Forelimb muscle (tissue), 1 donor: Measurements from ENCODE around the gene PGAM2. TPM values are rescaled to one million over a fixed set of nuclear protein-coding genes. Genes with fewer than 3 reads are reported as not detected.

ENCODE experiments used
- DNase-seq: peaks from one replicate; pipeline ENCODE4 v3.0.0-alpha.2; 2013; ENCODE audit warnings: low read depth
- polyA plus RNA-seq: library from polyadenylated mRNA; unstranded; fragments of 120-200 nt; gene quantifications from one replicate; pipeline ENCODE4 v1.2.1, GENCODE V29; 2013; ENCODE audit not compliant: insufficient read length

Gene PGAM2
- polyA plus RNA-seq, 1 donor = 366 TPM

GRCh38 chr7:44067064-44067951, 1.9 kb upstream of the PGAM2 start:
- no peak for DNase-seq

GRCh38 chr7:44066494-44067063, 1.2 kb upstream of the PGAM2 start:
- DNase-seq = no peak

DNA sequence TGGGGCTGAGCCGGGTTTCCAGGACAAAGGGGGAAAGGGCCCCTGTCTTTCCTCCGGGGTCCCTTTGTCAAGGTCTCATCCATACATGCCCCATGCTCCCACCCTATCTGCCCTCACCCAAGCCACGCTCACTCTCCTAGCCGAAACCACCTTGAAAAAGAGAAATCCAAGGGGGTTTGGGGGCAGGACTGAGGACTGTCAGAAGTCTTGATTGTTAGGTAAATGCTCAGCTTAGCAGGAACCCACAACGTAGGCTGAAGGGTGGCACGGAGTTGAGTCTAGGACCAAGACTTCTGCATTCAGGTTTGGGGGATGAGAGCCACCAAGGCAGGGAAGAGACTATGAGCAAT, 719 bp upstream of the PGAM2 start:
- DNase-seq = no peak

DNA sequence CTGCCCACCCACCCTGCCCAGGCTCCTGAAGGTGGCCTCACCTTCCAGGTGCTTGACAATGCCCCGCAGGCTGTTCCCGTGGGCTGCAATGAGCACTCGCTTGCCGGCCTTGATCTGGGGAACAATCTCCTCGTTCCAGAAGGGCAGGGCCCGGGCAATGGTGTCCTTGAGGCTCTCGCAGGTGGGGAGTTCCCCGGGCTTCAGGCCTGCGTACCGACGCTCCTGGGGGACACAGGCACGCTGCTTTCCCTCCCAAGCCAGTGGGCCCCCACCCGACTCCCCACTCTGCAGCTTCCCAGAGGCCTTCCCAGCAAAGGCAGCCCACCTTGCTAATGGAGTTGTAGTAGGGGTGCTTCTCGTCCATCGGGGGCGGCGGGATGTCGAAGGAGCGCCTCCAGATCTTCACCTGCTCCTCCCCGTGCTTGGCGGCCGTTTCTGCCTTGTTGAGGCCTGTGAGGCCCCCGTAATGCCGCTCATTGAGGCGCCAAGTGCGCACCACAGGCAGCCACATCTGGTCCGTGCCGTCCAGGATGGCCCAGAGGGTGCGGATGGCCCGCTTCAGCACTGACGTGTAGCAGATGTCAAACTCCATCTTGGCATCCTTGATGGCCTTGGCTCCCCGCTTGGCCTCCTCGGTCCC, 456 bp downstream of the PGAM2 start:
- DNase-seq = no peak

DNA sequence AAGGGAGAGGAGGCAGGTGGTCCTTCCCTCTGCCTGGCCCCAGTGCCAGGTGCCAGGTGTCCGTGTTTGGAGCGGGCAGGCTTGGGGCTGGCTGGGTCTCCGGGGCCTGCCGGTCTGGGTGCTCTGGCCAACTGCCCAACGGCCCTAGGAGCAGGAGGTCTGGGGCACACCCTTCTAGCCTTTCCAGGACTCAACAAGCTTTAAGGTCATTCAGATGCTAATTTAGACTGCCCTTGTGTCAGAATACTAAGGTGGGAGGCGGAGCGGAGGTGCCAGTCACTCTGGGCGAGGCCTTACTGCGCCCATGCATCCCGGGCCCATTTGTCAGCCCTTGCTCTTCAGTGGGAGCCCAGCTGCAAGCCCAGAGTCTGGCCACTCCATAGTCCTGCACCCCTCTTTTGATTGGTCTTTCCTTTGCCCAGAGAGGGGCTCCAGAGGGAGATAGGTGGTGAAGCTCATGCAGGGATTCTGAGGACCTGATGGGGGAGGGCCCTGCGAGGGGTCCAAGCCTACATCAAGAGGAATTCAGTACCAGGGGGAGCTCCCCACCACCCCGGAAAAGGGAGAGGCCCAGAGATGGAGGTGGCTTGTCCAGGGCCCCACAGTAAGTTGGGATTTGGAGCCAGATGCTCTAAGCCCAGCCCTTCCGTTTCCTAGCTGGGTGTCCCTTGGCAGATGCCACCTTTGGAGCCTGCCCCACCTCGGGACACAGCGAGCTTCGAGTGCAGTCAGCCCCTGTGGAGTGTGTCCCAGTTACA, 1.3 kb downstream of the PGAM2 start:
- DNase-seq = no peak

DNA sequence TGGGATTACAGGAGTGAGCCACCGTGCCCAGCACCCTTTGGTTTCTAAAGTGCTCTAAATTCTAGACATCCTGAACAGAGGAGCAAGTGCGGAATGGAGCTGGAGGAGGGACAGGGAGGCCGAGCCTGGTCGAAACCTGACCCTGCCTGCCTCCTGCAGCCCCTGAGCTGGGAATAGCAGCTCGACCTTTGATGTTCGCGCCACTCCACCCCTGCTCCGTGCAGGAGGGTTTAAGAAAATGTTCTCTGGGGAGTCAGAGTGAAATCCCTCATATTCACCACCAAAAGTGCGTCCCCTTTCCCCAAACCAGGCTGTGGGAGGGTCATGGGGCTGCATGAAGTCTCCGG, 1.8 kb downstream of the PGAM2 start:
- no peak for DNase-seq

DNA sequence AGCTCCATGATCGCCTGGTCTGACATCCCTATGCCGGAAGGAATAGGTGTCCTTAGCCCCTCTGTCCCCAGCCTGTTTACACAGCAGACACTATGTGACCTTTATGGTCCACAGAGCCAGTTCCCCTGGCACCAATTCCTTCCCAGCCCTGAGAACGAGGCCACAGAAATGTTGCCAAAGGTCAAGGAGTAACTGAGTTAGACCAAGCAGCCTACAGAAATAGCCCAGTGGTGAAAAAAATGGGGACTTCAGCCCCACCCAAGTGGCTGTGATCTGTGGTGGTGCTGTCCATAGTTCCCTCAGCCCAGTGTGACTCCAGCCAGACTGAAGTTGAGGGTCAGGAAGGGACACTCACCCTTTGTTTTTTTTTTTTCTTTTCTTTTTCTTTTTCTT, 2.5 kb downstream of the PGAM2 start:
- no peak for DNase-seq

DNA sequence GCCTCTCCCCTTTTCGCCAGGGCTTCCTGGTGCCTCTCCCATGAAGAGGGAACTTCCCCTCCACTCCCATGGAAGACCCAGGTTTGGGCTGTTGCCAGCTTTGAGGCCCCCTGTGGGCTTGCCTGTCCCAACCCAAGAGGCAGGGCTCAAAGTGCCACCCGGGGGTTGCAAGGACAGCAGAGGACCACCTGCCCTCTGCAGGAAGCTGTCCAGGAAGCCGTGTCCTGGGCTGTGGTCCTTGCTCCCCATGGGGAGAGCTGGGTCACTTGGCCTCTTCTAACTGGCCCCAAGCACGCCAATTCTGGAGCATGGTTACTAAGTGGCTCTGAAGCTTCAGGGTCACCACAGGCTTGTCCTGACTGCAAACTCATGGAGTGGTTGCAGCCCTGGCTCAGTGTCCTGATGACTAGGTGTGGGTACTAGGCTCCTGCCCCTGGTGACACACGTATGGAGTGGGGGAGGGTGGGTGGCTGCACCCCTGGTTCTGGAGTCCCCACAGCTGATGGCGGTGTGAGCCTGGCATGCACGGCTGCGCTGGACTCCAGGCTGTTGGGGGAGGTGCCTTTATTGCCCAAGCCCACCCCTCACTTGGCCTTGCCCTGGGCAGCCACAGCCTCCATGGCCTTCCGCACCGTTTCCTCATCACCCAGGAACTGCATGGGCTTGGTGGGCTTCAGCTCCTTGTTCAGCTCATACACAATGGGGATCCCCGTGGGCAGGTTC, 3.0 kb downstream of the PGAM2 start:
- no peak for DNase-seq

DNA sequence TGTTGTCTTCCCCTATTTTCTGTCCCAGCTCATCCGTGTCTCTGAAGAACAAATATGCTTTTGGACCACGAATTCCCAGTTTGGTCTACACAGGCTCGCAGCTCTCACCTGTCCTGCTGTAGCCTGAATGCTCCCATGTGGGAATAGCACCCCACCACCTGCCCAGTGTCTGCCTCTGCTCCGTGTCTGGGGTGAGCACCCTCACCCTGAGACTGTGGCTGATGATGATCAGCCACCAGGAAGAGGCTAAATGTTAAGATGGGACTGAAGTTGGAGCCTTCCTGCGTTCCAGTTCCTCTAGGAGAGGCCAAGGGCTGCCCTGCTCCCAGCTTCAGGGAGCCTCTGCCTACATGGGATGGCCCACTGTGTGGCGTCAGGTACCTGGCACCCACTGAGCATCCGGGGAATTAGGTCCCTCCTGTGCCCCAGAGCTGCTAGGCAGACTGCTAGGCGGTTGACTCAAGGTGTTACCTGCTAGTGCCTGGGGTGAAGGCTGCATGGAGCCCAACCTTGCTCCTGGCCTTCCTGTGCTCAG, 3.7 kb downstream of the PGAM2 start:
- DNase-seq = no peak

DNA sequence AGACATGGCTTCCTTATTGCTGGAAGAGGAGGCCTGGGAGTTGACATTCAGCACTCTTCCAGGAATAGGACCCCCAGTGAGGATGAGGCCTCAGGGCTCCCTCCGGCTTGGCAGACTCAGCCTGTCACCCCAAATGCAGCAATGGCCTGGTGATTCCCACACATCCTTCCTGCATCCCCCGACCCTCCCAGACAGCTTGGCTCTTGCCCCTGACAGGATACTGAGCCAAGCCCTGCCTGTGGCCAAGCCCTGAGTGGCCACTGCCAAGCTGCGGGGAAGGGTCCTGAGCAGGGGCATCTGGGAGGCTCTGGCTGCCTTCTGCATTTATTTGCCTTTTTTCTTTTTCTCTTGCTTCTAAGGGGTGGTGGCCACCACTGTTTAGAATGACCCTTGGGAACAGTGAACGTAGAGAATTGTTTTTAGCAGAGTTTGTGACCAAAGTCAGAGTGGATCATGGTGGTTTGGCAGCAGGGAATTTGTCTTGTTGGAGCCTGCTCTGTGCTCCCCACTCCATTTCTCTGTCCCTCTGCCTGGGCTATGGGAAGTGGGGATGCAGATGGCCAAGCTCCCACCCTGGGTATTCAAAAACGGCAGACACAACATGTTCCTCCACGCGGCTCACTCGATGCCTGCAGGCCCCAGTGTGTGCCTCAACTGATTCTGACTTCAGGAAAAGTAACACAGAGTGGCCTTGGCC, 4.3 kb downstream of the PGAM2 start:
- DNase-seq = no peak

DNA sequence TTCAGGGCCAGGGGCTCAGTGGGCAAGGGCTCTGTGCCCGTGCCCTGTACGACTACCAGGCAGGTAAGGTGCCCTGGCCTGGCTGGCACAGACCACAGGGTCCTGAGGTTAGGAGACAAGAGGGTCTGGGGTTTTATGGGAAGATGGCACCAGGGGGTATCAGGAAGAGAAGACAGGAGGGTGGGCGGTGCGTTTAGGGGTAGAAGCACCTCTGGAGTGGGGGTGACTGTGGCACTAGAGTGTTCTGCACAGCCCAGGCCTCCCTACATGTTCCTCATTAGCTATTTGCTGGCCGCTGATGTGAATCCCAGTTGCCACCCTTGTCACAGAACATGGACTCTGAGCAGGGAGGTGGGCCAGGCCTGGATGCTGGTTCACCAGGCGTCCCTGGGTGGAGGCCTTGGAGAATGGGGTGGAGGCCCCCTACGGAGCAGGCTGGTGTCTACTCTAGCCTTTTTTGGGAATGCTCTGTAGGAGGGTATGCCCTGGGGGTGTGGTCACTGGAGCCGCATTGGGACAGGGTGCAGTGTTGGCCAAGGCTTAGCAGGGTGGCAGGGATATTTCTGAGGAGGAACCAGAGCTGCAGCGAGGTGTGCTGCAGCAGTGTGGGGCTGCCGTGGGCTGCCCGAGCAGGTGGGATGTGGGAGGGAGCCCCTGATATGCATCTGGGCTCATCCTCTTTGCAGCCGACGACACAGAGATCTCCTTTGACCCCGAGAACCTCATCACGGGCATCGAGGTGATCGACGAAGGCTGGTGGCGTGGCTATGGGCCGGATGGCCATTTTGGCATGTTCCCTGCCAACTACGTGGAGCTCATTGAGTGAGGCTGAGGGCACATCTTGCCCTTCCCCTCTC, 5.0 kb downstream of the PGAM2 start:
- no peak for DNase-seq

DNA sequence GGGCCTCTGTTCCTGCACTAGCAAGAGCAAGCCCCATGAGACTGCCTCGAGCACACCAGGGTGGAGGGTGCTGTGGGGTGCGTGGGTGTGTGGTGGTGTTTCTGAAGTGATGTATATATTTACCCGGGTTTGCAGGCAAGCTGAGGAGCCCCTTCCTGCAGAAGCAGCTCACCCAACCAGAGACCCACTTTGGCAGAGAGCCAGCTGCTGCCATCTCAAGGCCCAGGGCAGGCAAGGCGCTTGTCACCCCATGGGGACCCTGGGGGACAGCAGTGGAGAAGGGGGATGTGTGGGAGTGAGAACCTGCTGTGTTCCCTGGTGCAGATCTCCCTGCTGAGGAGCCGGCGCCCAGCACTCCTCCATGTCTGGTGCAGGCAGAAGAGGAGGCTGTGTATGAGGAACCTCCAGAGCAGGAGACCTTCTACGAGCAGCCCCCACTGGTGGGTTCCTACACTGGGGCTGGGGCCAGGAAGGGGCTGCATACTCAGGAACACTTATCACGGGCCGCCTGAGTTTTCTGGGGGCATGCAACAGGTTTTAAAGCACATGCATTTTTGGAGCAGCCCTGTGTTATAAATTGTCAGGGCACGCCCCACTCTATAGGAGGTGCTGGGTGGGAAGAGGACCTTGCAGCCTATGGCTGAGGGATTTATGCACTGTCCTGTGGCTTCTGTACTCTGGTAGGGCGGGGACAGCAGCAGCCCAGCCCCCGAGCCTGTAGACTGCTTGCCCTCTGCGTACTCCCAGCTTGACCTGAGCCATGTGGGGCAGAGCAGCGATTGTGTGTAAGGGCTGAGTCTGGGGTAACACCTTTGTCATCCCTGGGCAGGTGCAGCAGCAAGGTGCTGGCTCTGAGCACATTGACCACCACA, 5.9 kb downstream of the PGAM2 start:
- DNase-seq = no peak

DNA sequence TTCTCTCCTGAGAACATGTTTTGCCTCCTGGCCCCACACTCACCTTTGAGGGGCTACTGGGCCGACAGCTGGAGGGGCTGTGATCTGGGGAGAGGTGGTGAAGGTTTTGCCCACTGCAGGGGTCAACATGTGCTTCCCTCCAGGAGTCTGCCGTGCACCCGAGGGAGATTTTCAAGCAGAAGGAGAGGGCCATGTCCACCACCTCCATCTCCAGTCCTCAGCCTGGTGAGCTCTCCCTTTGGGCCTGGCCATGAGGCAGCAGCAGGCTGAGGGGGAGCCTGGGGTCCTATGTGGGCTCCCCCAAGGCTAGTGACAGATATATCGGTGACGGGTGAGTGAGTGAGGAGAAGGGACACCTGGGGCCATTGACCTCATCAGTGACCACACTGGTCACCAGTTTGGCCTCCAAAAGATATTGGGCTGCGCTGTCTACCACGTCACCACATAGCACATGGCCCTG, 6.6 kb downstream of the PGAM2 start:
- no peak for DNase-seq

DNA sequence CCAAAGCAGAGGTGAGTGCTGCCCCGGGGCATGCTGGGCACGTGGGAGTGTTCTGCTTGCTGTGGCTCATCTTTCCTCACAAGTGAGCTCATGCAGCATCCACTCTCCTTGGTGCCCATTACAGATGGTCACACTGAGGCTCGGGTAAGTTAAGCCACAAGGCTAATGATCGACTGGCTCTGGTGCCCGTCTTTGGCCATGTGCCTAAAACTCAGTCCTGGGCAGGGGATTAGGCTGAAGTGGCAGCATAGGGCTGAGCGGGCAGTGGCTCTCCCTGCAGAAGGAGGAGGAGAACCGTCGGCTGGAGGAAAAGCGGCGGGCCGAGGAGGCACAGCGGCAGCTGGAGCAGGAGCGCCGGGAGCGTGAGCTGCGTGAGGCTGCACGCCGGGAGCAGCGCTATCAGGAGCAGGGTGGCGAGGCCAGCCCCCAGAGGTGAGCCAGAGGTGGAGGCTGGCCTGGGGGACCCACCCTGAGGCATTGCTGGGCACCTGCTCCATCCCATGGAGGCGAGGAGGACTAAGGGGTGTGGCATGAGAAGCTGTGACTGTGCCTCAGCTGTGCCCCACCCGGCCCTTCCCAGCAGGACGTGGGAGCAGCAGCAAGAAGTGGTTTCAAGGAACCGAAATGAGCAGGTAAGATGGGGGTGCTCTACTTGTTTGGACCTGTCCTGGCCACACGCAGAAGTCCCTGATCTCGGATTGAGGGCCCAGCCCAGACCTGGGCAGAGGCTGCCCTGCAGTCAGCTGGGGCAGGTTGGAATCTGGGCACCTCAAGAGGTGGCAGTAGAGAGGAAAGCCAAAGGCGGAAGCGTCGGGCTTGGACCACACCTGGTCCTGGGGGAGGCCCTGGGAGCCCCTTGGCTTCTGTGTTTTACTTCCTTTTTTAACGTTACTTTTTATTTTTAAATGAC, 7.3 kb downstream of the PGAM2 start:
- no peak for DNase-seq

DNA sequence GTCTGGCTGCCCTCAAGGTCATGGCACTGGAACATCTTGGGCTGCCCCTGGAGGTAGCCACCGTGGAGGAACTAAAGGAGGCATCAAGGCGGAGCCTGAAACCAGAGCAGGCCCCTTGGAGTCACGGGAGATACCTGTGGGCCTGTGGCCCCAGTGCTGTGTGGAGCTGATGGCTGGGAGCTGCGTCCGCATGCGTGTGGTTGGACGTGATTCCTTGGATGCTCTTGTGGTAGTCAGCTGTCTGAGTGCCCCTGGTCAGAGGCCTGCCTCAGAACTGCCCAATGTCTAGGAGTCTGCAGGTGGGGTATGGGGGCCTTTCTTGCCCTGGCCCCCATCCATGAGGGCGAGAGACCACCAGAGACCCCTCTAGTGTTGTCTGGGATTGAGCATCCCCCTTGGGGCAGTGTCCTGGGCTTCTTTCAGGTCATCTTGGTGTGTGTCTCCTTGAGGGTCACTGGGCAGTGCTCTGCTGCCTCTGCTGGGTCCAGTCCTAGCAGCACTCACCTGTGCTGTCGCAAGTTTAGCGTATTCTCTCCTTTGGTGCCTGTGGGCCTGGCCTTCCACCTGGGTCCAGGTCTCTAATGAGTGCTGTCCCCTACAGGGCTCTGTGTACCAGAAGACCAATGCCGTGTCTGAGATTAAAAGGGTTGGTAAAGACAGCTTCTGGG, 8.1 kb downstream of the PGAM2 start:
- no peak for DNase-seq

DNA sequence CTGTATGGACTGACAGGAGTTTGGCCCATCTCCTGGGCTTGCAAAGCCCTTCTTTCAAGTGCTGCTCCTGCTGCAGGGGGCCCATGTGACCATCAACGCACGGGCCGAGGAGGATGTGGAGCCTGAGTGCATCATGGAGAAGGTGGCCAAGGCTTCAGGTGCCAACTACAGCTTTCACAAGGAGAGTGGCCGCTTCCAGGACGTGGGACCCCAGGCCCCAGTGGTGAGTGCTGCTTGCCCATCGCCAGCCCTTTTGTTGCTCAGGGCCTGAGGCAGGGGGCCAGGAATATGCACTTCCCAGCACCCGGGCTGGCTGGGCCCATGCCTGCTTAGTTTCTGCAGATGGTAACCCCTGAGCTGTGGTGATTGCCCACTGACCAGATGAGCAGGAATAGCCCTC, 8.7 kb downstream of the PGAM2 start:
- no peak for DNase-seq

DNA sequence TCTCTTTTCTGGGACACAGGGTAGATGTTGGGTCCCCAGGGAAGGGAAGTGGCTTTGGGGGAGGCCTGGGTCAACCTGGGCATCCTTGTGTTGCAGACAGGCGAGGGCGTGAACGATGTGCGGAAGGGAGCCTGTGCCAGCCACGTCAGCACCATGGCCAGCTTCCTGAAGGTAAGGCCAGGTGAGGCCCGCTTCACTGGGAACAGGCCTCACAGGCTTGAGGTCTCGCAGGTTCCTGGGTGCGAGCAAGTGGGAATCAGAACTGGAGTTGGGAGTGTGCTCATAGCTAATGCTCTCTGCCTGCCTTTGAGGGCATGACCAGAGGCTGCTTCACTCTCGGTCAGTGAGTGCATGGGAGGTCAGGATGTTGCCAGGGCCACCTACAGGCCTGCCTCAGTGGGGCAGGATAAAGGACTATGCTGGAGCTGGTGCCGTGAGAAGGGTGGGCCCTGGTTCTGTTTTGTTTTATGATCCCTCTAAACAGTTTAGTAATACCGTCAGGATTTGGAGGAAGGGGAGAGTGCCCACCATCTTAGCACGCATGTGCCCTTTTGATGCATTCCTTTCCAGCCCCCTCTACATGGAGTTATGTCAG, 12.5 kb downstream of the PGAM2 start:
- no peak for DNase-seq
